ENCODE measurements around the gene C1QTNF5. TPM values are rescaled to one million over a fixed set of nuclear protein-coding genes. Genes with fewer than 3 reads are reported as not detected.

C1QTNF5 gene
- total RNA-seq, 2 experiments from 2014 or later, result not detected

- ChIA-PET POLR2A (interaction anchor here (1.2 kb wide), 1 partner anchor 53 kb away, joined by 5 read pairs; no protein-coding TSS in a partner anchor), CTCF (interaction anchor here (0.9 to 2.1 kb wide), 5 partner anchors 8 to 110 kb away, joined by 3 to 7 read pairs (median 3); partner anchors contain the start of gene CBL)
Measured at GRCh38 chr11:119316016-119316728, 24.5 kb downstream of the C1QTNF5 start.

DNA sequence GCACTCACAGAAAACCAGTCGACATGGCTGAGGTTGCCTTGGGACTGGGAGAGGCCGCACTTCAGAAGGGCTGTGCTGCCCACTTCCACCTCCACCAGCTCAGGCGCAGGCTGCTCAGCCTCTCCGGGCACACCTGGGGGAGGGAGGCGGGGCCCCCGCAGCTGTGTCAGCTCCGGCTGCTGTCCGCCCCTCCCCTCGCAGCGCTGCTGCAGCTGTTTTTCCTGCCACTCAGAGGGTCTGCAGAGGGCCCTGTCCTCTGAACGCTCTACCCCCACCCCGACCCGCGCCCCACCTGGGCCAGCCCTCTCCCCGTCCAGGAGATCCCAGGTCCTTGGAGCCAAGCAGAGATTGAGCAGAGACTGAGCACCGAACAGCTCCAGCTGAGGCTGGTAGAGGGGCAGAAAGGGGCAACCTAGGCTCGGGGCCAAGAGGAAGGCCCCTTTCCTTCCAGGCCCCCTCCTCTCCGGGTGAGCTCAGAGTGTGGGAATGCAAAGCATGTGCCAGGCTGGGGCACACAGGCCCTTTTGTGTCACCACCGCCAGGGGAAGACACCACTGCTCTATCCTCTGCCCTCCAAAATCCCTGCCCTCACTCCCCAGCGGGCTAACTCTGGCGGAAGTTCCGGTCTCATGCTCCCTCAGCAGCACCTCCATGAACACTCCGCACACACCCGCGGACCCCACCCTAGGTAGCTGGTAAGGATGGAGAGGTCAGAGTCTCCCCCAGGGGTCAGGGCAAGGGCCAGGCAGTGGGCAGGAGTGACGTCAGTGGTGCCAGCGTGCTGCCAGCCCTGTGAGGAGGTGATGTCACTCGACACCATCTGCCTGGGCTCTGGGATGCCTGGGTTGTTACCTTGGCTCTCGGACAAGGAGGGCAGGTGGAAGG, 25.3 kb downstream of the C1QTNF5 start:
- ChIA-PET POLR2A (interaction anchor here (0.6 to 1.2 kb wide), 2 partner anchors 52 to 368 kb away, joined by 3 to 5 read pairs; no protein-coding TSS in a partner anchor), CTCF (interaction anchor here (0.9 to 2.1 kb wide), 5 partner anchors 9 to 109 kb away, joined by 3 to 7 read pairs (median 4); partner anchors contain the start of gene CBL)

GRCh38 chr11:119314726-119315125, 26.0 kb downstream of the C1QTNF5 start:
- ChIA-PET POLR2A (no interaction called here), CTCF (interaction anchor here (1.0 to 2.1 kb wide), 4 partner anchors 9 to 109 kb away, joined by 3 to 7 read pairs (median 4); partner anchors contain the start of gene CBL)

DNA sequence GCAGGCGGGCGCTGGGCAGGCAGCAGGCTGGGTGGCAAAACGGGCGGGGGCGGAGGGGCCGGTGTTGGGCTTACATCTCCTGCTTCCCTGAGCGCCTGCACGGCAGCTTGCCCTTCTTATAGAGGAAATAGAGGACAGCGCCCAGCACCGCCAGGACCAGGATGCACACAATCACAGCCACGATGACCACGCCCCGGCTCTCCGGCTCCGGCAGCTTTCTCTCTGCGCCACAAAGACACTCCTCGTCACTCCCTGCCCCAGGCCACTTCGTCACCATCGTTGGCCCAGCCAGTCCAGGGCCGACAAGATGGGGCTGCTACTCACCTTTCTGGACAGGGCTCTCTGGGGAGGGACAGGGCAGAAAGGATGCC, 30.0 kb downstream of the C1QTNF5 start:
- POLR2A ChIA-PET, result no interaction called here
- CTCF ChIA-PET, result interaction anchor here (1.2 kb wide), 2 partner anchors 12 to 26 kb away, joined by 3 read pairs; no protein-coding TSS in a partner anchor

- POLR2A ChIA-PET, result no interaction called here
- CTCF ChIA-PET, result interaction anchor here (1.2 to 1.7 kb wide), 3 partner anchors 11 to 25 kb away, joined by 3 read pairs; no protein-coding TSS in a partner anchor
Measured at GRCh38 chr11:119309953-119310681, 30.6 kb downstream of the C1QTNF5 start.

GRCh38 chr11:119309411-119309810, 31.3 kb downstream of the C1QTNF5 start:
- POLR2A ChIA-PET, result interaction anchor here (1.1 kb wide), 1 partner anchor 140 kb away, joined by 3 read pairs; no protein-coding TSS in a partner anchor
- CTCF ChIA-PET, result interaction anchor here (1.2 to 1.7 kb wide), 2 partner anchors 12 to 15 kb away, joined by 3 read pairs; no protein-coding TSS in a partner anchor

DNA sequence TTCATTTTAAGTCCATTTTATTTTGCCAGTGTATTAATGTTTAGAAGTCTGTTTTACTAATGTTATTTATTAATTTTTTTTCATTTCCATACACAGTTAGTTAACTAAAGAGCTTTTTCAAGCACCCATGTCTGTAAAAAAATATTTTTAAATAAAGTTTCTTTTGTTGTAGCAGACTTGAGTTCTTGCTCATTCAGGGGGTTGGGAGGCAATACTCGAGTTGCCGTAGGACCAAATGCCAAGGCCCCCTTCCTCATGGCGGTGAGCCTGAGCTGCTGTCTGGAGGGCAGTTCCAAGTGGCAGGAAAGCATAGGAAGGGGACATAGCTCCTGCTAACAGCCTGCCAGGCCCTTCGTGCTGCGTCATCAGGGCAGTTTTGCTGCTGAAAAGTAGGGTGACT, 32.7 kb downstream of the C1QTNF5 start:
- ChIA-PET POLR2A (interaction anchor here (0.5 kb wide), 1 partner anchor 695 kb away, joined by 3 read pairs; no protein-coding TSS in a partner anchor), CTCF (interaction anchor here (0.6 to 1.1 kb wide), 3 partner anchors 15 to 111 kb away, joined by 4 to 5 read pairs (median 5); no protein-coding TSS in a partner anchor)

GRCh38 chr11:119307219-119307618, 33.5 kb downstream of the C1QTNF5 start:
- CTCF ChIA-PET, result interaction anchor here (0.6 to 1.7 kb wide), 3 partner anchors 15 to 24 kb away, joined by 4 to 5 read pairs (median 4); no protein-coding TSS in a partner anchor
- POLR2A ChIA-PET, result no interaction called here

DNA sequence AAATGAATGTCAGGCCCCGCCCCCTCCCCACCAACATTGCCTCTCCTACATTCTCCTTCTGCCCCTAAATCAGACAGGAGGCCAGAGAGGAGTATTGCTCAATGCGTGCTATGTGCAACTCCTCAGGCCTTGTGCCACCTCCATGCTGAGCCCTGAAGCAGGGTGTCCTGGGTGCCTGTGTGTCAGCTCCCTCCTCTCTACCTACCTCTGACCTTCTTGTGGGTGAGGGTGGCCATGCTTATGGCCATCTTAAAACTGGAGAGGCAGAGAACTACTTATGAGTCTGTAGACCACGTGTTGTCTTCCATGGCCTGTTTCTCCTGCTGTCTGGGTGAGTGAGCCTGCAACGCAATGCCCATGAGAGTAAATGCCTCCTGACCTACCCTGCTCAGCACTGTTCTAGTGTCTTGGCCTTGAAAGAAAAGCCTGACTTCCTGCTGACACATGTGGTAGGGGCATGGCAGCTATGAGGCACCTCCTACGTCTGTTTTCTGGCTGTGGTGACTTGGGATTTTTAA, 34.3 kb downstream of the C1QTNF5 start:
- ChIA-PET POLR2A (interaction anchor here (0.7 kb wide), 2 partner anchors 191 to 217 kb away, joined by 3 to 5 read pairs; no protein-coding TSS in a partner anchor), CTCF (interaction anchor here (1.1 to 1.7 kb wide), 2 partner anchors 15 to 18 kb away, joined by 4 read pairs; no protein-coding TSS in a partner anchor)

DNA sequence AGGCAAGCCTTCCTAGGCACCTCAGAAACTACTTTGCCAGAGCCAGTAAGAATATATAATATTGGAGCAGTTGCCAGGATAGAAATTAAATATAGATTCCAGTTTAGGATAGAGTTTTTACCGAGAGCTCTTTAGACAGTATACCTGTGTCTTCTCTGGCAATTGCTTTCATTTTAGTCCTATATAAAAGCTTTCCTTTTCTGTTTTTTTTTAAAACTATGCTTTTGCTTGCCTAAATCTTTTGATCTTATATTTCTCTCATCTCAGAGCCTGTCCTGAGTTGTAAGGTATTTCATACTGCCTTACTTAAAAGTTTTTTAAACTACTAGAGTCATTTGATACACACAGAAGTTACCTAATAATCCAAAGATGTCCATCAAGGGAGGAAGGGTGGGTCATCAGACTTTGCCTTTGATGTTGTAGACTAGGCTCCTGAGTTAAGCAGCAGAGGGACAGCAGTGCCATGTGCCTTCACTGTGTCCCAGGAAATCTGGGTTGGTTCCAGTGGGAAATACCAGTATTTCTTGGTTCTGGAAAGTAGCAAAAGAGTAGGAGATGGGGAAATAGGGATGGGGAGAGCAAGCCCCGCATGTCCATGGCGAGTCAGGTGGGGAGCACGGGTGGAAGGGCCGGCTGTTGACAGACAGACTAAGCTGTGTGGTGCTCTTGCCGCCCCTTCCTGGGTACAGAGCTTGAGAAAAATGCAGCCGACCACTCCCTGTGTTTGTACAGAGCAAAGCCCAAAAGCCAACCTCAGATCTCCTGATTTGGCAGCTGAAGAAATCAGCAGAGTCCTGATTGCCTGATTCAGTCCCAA, 34.9 kb downstream of the C1QTNF5 start:
- POLR2A ChIA-PET, result no interaction called here
- CTCF ChIA-PET, result interaction anchor here (1.1 to 1.7 kb wide), 2 partner anchors 16 to 18 kb away, joined by 4 read pairs; no protein-coding TSS in a partner anchor

DNA sequence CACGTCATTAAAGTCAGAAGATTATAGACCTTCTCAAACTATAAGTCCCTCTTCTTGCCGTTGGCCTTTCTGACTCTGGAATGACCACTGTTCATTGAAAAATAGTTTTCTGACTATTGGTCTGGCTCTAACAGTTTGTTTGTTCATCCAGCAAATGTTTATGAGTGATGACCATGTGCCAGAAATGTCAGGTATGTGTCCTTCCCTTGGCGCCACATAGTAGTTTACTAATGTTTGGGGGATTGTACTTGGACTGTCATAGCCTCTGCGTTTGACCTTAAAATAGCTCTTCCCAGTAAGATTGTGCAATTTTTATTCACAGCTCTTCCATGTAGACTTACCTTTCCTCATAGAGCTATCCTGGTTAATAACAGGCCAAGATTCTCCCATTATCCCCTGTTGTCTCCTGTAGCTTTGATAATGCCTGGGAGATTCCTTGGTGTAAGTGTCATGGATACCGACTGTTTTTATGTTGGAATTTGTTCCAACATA, 37.4 kb downstream of the C1QTNF5 start:
- POLR2A ChIA-PET, result no interaction called here
- CTCF ChIA-PET, result interaction anchor here (1.1 to 1.8 kb wide), 2 partner anchors 9 to 20 kb away, joined by 3 to 4 read pairs; no protein-coding TSS in a partner anchor

DNA sequence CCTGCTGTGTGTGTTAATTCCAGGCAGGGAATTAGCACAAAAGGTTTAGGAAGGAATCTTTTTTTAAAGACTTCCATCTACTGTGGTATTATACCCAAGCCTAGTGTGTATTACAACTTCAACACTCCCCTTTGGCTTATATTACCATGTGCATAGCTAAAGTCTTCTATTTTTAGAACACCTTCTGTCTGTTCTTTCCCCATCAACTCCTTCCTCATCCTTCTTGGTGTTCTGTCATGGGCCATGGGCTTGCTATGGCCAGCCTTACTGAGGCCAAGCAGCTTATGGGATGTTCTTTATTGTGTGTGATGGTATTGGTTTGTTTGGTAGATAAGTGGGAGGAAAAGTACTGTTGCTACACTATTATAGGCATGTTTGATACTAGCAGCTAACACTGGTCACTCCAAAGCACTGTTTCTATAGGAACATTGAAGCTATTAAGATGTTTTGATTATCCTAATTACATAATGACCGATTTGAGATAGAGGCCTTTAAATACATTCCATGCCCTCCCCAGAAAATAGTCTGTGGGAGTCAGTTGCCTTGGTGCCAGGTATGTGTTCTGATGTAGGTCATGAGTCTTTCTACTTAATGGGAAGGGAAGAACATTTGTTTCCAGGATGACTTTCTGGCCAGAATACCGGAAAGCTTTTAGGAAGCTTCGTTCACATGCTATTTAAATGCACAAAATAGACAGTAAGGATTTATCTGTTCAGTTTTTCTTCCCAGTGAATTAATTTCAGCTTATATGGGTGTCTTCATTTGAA, 40.3 kb downstream of the C1QTNF5 start:
- POLR2A ChIA-PET, result no interaction called here
- CTCF ChIA-PET, result interaction anchor here (2.4 kb wide), 1 partner anchor 15 kb away, joined by 7 read pairs; no protein-coding TSS in a partner anchor

DNA sequence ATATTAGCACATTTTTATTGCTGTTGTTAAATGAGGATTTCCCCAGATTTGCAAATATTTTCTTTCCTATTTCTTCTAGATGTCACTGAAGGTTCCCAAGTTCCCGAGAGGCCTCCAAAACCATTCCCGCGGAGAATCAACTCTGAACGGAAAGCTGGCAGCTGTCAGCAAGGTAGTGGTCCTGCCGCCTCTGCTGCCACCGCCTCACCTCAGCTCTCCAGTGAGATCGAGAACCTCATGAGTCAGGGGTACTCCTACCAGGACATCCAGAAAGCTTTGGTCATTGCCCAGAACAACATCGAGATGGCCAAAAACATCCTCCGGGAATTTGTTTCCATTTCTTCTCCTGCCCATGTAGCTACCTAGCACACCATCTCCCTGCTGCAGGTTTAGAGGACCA, 41.3 kb downstream of the C1QTNF5 start:
- ChIA-PET POLR2A (no interaction called here), CTCF (interaction anchor here (2.4 kb wide), 1 partner anchor 14 kb away, joined by 7 read pairs; no protein-coding TSS in a partner anchor)

- ChIA-PET POLR2A (no interaction called here), CTCF (no interaction called here)
Measured at GRCh38 chr11:119298726-119299125, 42.0 kb downstream of the C1QTNF5 start.

DNA sequence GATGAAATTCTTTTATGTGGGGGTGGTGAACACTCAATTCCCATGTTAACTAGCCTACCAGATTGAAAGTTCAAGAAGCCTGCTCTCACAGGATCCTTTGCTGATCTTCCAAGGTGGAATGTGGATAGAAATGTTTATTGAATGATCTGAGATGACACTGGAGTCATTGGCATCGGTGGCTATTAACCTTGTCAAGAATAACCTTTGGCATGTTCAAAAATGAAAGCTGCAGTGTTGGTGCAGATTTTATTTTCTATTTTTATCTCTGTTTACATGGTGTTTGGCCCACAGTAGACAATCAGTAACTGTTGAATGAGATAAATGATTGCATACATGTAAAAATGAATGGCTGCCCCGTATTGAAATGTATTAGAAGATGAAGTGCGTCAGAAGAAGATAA, 42.7 kb downstream of the C1QTNF5 start:
- POLR2A ChIA-PET, result interaction anchor here (0.8 kb wide), 1 partner anchor 214 kb away, joined by 3 read pairs; no protein-coding TSS in a partner anchor

DNA sequence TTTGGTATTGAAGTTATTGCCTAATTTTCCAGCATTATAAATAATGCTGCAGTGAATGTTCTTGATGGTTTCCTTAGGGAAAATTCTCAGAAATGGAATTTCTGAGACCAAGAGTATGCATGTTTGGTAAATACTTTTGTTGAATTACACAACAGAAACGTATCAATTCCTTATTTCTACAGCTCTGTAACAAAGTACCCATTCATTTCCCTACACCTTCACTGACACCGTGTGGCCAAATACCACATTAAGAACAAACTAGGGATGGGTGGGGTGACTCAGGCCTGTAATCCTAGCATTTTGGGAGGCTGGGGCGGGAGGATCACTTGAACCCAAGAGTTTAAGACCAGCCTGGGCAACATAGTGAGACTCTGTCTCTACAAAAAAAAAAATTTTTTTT, 45.5 kb downstream of the C1QTNF5 start:
- CTCF ChIA-PET, result interaction anchor here (1.8 kb wide), 1 partner anchor 9 kb away, joined by 4 read pairs; no protein-coding TSS in a partner anchor
- POLR2A ChIA-PET, result no interaction called here

More for the DNA sequence above, 42.7 kb downstream of the C1QTNF5 start:
- CTCF ChIA-PET, result interaction anchor here (0.7 kb wide), 1 partner anchor 101 kb away, joined by 3 read pairs; no protein-coding TSS in a partner anchor
